ENCODE measurements around the gene PGLYRP2.

Gene PGLYRP2

GRCh38 chr19:15422296-15423075, 56.8 kb downstream of the PGLYRP2 start:
- no peak for DNase-seq

GRCh38 chr19:15421721-15422260, 57.5 kb downstream of the PGLYRP2 start:
- no peak for DNase-seq

- DNase-seq = no peak
Measured at GRCh38 chr19:15421136-15421695, 58.1 kb downstream of the PGLYRP2 start.

- no peak for DNase-seq
Measured at GRCh38 chr19:15419413-15420025, 59.8 kb downstream of the PGLYRP2 start.
